Measurements from ENCODE around the gene SLC16A7.

SLC16A7 gene

GRCh38 chr12:59677857-59678256 is 82.0 kb downstream of the SLC16A7 start:
- DNase-seq: no peak

- no peak for DNase-seq
Measured at GRCh38 chr12:59678759-59679411, 83.1 kb downstream of the SLC16A7 start.

- DNase-seq: no peak
Measured at GRCh38 chr12:59689776-59690175, 93.9 kb downstream of the SLC16A7 start.

- DNase-seq: no peak
Measured at GRCh38 chr12:59695379-59695778, 99.5 kb downstream of the SLC16A7 start.

GRCh38 chr12:59698600-59698999 is 102.8 kb downstream of the SLC16A7 start:
- DNase-seq: no peak

- DNase-seq: no peak
Measured at GRCh38 chr12:59699421-59700152, 103.8 kb downstream of the SLC16A7 start.

GRCh38 chr12:59700153-59700450 is 104.3 kb downstream of the SLC16A7 start:
- DNase-seq: no peak

GRCh38 chr12:59708064-59708463 is 112.2 kb downstream of the SLC16A7 start:
- DNase-seq: no peak

- DNase-seq: no peak
Measured at GRCh38 chr12:59708484-59708883, 112.7 kb downstream of the SLC16A7 start.

- no peak for DNase-seq
Measured at GRCh38 chr12:59710004-59710628, 114.3 kb downstream of the SLC16A7 start.

- DNase-seq: no peak
Measured at GRCh38 chr12:59710964-59711363, 115.1 kb downstream of the SLC16A7 start.

- DNase-seq: no peak
Measured at GRCh38 chr12:59715434-59715833, 119.6 kb downstream of the SLC16A7 start.

GRCh38 chr12:59716043-59716442 is 120.2 kb downstream of the SLC16A7 start:
- DNase-seq: no peak

GRCh38 chr12:59717436-59717835 is 121.6 kb downstream of the SLC16A7 start:
- no peak for DNase-seq

GRCh38 chr12:59719701-59720100 is 123.9 kb downstream of the SLC16A7 start:
- no peak for DNase-seq

GRCh38 chr12:59723520-59723919 is 127.7 kb downstream of the SLC16A7 start:
- DNase-seq: no peak

GRCh38 chr12:59724011-59724695 is 128.3 kb downstream of the SLC16A7 start:
- no peak for DNase-seq

GRCh38 chr12:59733200-59733599 is 137.4 kb downstream of the SLC16A7 start:
- no peak for DNase-seq

- peak; percentile 29 for DNase-seq
Measured at GRCh38 chr12:59734371-59734770, 138.5 kb downstream of the SLC16A7 start.

- no peak for DNase-seq
Measured at GRCh38 chr12:59735231-59735630, 139.4 kb downstream of the SLC16A7 start.

- DNase-seq: peak; percentile 39
Measured at GRCh38 chr12:59736359-59736758, 140.5 kb downstream of the SLC16A7 start.

GRCh38 chr12:59736786-59737185 is 141.0 kb downstream of the SLC16A7 start:
- DNase-seq: peak; percentile 81

- DNase-seq: no peak
Measured at GRCh38 chr12:59737725-59738463, 142.1 kb downstream of the SLC16A7 start.

Data from DMS53 (cell line).